HUES48 (cell line): ENCODE data around the gene MCM6.
"Not testable (repeated sequence)": the region's sequence is repeated elsewhere in the genome, so short reads cannot be mapped to it uniquely, and the experiment has no call there.

Source experiments
- H3K27ac ChIP-seq: one replicate; pipeline ENCODE4 v1.7.0; 2013; ENCODE audit warnings: low read depth, low read length, inconsistent platforms
- H3K27me3 ChIP-seq: 2 replicates; pipeline ENCODE4 v1.6.1; 2013; ENCODE audit warnings: mild to moderate bottlenecking, low read length; ENCODE audit not compliant: control insufficient read depth, insufficient read depth
- H3K36me3 ChIP-seq: 2 replicates; pipeline ENCODE4 v1.6.1; 2013; ENCODE audit warnings: low read length; ENCODE audit not compliant: control insufficient read depth, insufficient read depth
- H3K4me1 ChIP-seq: 2 replicates; pipeline ENCODE4 v1.6.1; 2013; ENCODE audit warnings: mild to moderate bottlenecking, low read length; ENCODE audit not compliant: control insufficient read depth, insufficient read depth
- H3K4me3 ChIP-seq: 2 replicates; pipeline ENCODE4 v1.5.1; 2013; ENCODE audit warnings: mild to moderate bottlenecking, low read depth, low read length
- H3K9ac ChIP-seq: 2 replicates; pipeline ENCODE4 v1.6.1; 2013; ENCODE audit warnings: mild to moderate bottlenecking, low read depth, low read length, moderate library complexity
- H3K9me3 ChIP-seq: 2 replicates; pipeline ENCODE4 v1.6.1; 2013; ENCODE audit warnings: low read length; ENCODE audit not compliant: control insufficient read depth, insufficient read depth

The MCM6 gene

GRCh38 chr2:135820003-135820618, 56.1 kb downstream of the MCM6 start:
- no peaks in the 10 kb centered on the region for H3K4me1 ChIP-seq
- H3K4me3 ChIP-seq, result no peak overlapping the region
- no peaks in the 10 kb centered on the region for H3K27me3 ChIP-seq
- no peak overlapping the region for H3K27ac ChIP-seq
- H3K9me3 ChIP-seq, result no peaks in the 10 kb centered on the region
- H3K9ac ChIP-seq, result no peak overlapping the region
- no peaks in the 10 kb centered on the region for H3K36me3 ChIP-seq

- Histone ChIP-seq H3K9me3 (no peaks in the 10 kb centered on the region), H3K9ac (no peak overlapping the region), H3K27ac (no peak overlapping the region), H3K4me3 (no peak overlapping the region), H3K27me3 (no peaks in the 10 kb centered on the region), H3K4me1 (no peaks in the 10 kb centered on the region), H3K36me3 (no peaks in the 10 kb centered on the region)
Measured at GRCh38 chr2:135818937-135819610, 57.2 kb downstream of the MCM6 start.

GRCh38 chr2:135817951-135818350, 58.3 kb downstream of the MCM6 start:
- Histone ChIP-seq H3K9ac (no peak overlapping the region), H3K4me3 (no peak overlapping the region), H3K9me3 (no peaks in the 10 kb centered on the region), H3K36me3 (no peaks in the 10 kb centered on the region), H3K27me3 (no peaks in the 10 kb centered on the region), H3K4me1 (no peaks in the 10 kb centered on the region), H3K27ac (no peak overlapping the region)

GRCh38 chr2:135817466-135817865, 58.8 kb downstream of the MCM6 start:
- no peak overlapping the region for H3K4me3 ChIP-seq
- no peak overlapping the region for H3K27ac ChIP-seq
- no peaks in the 10 kb centered on the region for H3K9me3 ChIP-seq
- H3K27me3 ChIP-seq, result no peaks in the 10 kb centered on the region
- H3K36me3 ChIP-seq, result no peaks in the 10 kb centered on the region
- H3K4me1 ChIP-seq, result no peaks in the 10 kb centered on the region
- H3K9ac ChIP-seq, result no peak overlapping the region

GRCh38 chr2:135815269-135815668, 61.0 kb downstream of the MCM6 start:
- H3K9me3 ChIP-seq, result no peaks in the 10 kb centered on the region
- no peak overlapping the region for H3K4me3 ChIP-seq
- no peak overlapping the region for H3K9ac ChIP-seq
- no peaks in the 10 kb centered on the region for H3K4me1 ChIP-seq
- H3K27ac ChIP-seq, result no peak overlapping the region
- H3K36me3 ChIP-seq, result no peaks in the 10 kb centered on the region
- H3K27me3 ChIP-seq, result no peaks in the 10 kb centered on the region

GRCh38 chr2:135812907-135813511, 63.2 kb downstream of the MCM6 start:
- Histone ChIP-seq H3K9me3 (no peaks in the 10 kb centered on the region), H3K4me1 (no peaks in the 10 kb centered on the region), H3K4me3 (no peak overlapping the region), H3K9ac (no peak overlapping the region), H3K27ac (no peak overlapping the region), H3K36me3 (no peaks in the 10 kb centered on the region), H3K27me3 (no peaks in the 10 kb centered on the region)

DNA sequence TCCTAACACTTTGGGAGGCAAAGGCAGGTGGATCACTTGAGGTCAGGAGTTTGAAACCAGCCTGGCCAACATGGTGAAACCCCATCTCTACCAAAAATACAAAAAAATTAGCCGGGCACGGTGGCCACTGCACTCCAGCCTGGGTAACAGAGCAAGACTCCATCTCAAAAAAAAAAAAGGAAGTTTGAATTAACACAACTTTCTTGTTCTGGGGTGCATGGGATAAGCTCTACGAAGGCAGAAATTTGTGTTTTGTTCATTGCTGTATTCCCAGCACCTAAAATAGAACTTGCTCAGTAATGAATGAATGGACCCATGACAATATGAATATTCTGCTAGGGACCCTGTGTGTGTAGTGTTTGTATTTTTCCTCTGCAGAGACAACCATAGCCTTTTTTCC, 68.4 kb downstream of the MCM6 start:
- H3K4me1 ChIP-seq, H3K27me3 ChIP-seq, H3K36me3 ChIP-seq, H3K27ac ChIP-seq, H3K9ac ChIP-seq, H3K4me3 ChIP-seq, H3K9me3 ChIP-seq: not testable (repeated sequence)

DNA sequence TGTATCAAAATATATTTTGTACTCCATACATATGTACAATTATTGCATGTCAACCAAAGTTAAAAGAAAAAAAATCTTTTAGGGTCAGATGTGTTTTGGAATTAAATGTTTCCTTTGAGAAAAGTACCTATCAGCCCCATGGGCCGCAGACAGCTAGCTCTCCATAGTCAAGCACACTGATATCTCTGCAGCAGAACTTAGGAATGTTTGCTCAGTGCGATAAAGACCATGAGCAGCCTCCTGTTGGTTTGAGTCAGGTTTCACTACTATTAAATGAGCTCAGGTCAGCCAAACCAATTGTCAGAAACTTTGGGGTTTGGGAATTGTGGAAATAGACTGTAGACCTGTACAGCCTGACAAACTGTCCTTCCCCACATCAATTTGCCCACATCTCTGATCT, 73.0 kb downstream of the MCM6 start:
- H3K27me3 ChIP-seq, result no peaks in the 10 kb centered on the region
- no peak overlapping the region for H3K27ac ChIP-seq
- peaks cover 21% of the 10 kb centered on the region for H3K9me3 ChIP-seq
- H3K4me3 ChIP-seq, result no peak overlapping the region
- H3K36me3 ChIP-seq, result no peaks in the 10 kb centered on the region
- no peak overlapping the region for H3K9ac ChIP-seq
- no peaks in the 10 kb centered on the region for H3K4me1 ChIP-seq

DNA sequence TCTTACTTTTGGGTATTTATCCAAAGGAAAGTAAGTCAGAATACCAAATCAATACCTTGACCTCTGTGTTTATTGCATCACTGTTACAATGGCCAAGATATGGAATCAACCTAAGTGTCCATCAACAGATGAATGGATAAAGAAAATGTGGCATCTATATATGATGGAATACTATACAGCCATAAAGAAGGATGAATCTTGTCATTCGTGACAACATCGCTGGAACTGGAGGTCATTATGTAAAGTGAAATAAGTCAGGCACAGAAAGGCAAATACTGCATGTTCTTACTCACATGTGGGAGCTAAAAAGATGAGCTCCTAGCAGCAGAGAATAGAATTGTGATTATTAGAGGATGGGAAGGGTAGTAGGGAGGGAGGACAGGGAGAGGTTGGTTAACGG, 73.9 kb downstream of the MCM6 start:
- H3K36me3 ChIP-seq, result no peaks in the 10 kb centered on the region
- no peak overlapping the region for H3K9ac ChIP-seq
- peaks cover 3% of the 10 kb centered on the region; the same call in 1 of the 2 replicates for H3K4me1 ChIP-seq
- H3K27me3 ChIP-seq, result no peaks in the 10 kb centered on the region
- H3K4me3 ChIP-seq, result no peak overlapping the region
- peaks cover 21% of the 10 kb centered on the region for H3K9me3 ChIP-seq
- no peak overlapping the region for H3K27ac ChIP-seq

- Histone ChIP-seq H3K36me3 (no peaks in the 10 kb centered on the region), H3K9ac (no peak overlapping the region), H3K9me3 (peaks cover 21% of the 10 kb centered on the region), H3K4me1 (peaks cover 3% of the 10 kb centered on the region; the same call in 1 of the 2 replicates), H3K27me3 (no peaks in the 10 kb centered on the region), H3K27ac (no peak overlapping the region), H3K4me3 (no peak overlapping the region)
Measured at GRCh38 chr2:135800513-135801460, 75.5 kb downstream of the MCM6 start.
